ENCODE results near the gene PCBP3.

DNA sequence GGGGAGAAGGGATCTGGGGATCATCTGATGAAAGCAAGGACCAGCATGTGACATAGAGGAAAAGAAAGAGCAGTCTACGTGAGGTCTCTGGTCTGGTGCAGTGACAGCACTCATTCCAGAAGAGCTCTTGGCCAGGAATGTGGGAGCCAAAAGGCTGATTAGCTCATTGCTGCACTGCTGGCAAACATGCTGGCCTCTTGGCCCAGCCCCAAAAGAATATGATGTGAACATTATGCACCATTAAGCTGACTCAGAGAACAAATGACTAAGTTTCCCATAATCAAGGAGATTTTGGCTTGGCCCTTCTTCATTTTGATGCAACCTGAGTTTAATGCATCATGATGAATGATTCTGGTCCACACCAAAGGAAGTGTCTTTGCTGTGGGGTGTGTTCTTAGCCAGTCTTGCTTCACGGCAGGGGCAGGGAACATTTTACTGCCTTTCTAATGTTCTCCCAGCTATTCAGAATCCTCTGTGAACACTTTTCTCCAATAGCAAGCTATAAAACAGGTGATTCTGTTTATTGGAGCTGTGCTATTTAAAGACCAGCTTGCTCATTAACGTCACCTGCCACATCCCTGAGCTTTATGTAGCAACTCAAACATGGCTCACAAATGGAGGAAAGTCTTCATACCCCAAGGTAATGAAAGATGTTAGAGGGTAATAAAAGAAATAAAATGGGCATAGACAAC lies 55.1 kb downstream of the PCBP3 start:
- no peak for TF ChIP-seq POLR2A (IDR thresholded peaks at IDR 0.05)
- TF ChIP-seq, protein P1, sequence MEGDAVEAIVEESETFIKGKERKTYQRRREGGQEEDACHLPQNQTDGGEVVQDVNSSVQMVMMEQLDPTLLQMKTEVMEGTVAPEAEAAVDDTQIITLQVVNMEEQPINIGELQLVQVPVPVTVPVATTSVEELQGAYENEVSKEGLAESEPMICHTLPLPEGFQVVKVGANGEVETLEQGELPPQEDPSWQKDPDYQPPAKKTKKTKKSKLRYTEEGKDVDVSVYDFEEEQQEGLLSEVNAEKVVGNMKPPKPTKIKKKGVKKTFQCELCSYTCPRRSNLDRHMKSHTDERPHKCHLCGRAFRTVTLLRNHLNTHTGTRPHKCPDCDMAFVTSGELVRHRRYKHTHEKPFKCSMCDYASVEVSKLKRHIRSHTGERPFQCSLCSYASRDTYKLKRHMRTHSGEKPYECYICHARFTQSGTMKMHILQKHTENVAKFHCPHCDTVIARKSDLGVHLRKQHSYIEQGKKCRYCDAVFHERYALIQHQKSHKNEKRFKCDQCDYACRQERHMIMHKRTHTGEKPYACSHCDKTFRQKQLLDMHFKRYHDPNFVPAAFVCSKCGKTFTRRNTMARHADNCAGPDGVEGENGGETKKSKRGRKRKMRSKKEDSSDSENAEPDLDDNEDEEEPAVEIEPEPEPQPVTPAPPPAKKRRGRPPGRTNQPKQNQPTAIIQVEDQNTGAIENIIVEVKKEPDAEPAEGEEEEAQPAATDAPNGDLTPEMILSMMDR (IDR thresholded peaks at IDR 0.05), result no peak
